BE2C (cell line): ENCODE results near the gene SLC9A8.

Source experiments
- DNase-seq: peaks from one replicate; pipeline ENCODE4 v3.0.0-alpha.2; 2020
- H3K27me3 ChIP-seq: fragments of 250-450 bp; sonication (Bioruptor Pico); 2 replicates; pipeline ENCODE4 v1.5.1; 2020; ENCODE audit warnings: mild to moderate bottlenecking
- H3K36me3 ChIP-seq: fragments of 250-450 bp; sonication (Bioruptor Pico); 2 replicates; pipeline ENCODE4 v1.5.1; 2020; ENCODE audit warnings: mild to moderate bottlenecking
- H3K4me1 ChIP-seq: fragments of 250-450 bp; sonication (Bioruptor Pico); 2 replicates; pipeline ENCODE4 v1.5.1; 2020
- H3K4me3 ChIP-seq: 2 replicates; pipeline ENCODE4 v1.5.1; 2011; ENCODE audit warnings: low read depth, low read length
- H3K9me3 ChIP-seq: fragments of 250-450 bp; sonication (Bioruptor Pico); 2 replicates; pipeline ENCODE4 v1.5.1; 2020
- CTCF ChIP-seq: IDR thresholded peaks from 2 replicates; pipeline ENCODE4 v1.5.1; 2012; ENCODE audit warnings: mild to moderate bottlenecking, low read depth, low read length

The SLC9A8 gene

GRCh38 chr20:49885558-49886332, 73.1 kb downstream of the SLC9A8 start:
- Histone ChIP-seq H3K36me3 (no peaks in the 10 kb centered on the region; the same call in 1 of the 2 replicates), H3K4me1 (no peaks in the 10 kb centered on the region), H3K27me3 (no peaks in the 10 kb centered on the region), H3K4me3 (no peak overlapping the region), H3K9me3 (no peaks in the 10 kb centered on the region)
- no peak for TF ChIP-seq CTCF
- no peak for DNase-seq

DNA sequence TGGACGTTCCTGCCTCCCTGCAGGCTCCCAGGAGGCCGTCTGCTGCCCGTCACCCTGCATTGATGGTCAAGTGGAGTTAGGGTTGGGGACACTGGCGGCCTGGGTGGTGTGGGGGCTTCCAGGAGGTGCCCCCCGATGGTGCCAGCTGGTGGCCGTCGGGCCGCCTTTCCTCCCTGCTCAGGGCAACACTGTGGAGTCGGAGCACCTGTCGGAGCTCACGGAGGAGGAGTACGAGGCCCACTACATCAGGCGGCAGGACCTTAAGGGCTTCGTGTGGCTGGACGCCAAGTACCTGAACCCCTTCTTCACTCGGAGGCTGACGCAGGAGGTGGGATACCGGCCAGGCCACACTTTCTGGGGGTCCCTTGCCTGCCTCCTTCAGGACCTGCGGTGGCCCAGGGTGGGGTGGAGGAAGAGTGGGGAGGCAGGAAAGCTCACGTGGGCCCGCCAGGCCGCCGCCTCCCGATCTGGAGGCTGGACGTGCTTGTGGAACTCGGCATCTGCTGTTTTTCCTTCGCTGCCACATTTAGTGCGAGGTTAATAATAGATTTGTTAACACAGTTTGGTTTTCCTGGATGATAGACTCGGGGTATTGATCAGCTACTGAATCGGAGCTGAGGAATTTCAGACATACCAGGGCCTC, 74.1 kb downstream of the SLC9A8 start:
- TF ChIP-seq CTCF, result no peak
- Histone ChIP-seq H3K4me3 (no peak overlapping the region), H3K36me3 (no peaks in the 10 kb centered on the region; the same call in 1 of the 2 replicates), H3K9me3 (no peaks in the 10 kb centered on the region), H3K27me3 (no peaks in the 10 kb centered on the region), H3K4me1 (no peaks in the 10 kb centered on the region)
- no peak for DNase-seq

- Histone ChIP-seq H3K36me3 (no peaks in the 10 kb centered on the region; the same call in 1 of the 2 replicates), H3K4me1 (no peaks in the 10 kb centered on the region), H3K9me3 (no peaks in the 10 kb centered on the region), H3K4me3 (no peak overlapping the region), H3K27me3 (no peaks in the 10 kb centered on the region)
- no peak for DNase-seq
- no peak for TF ChIP-seq CTCF
Observed at GRCh38 chr20:49887251-49888211, 74.9 kb downstream of the SLC9A8 start.

- Histone ChIP-seq H3K4me3 (no peak overlapping the region), H3K9me3 (no peaks in the 10 kb centered on the region), H3K36me3 (no peaks in the 10 kb centered on the region; the same call in 1 of the 2 replicates), H3K4me1 (no peaks in the 10 kb centered on the region), H3K27me3 (no peaks in the 10 kb centered on the region)
- peak; percentile 68 for DNase-seq
- peak; percentile 96 for TF ChIP-seq CTCF
Observed at GRCh38 chr20:49888212-49889000, 75.8 kb downstream of the SLC9A8 start.

DNA sequence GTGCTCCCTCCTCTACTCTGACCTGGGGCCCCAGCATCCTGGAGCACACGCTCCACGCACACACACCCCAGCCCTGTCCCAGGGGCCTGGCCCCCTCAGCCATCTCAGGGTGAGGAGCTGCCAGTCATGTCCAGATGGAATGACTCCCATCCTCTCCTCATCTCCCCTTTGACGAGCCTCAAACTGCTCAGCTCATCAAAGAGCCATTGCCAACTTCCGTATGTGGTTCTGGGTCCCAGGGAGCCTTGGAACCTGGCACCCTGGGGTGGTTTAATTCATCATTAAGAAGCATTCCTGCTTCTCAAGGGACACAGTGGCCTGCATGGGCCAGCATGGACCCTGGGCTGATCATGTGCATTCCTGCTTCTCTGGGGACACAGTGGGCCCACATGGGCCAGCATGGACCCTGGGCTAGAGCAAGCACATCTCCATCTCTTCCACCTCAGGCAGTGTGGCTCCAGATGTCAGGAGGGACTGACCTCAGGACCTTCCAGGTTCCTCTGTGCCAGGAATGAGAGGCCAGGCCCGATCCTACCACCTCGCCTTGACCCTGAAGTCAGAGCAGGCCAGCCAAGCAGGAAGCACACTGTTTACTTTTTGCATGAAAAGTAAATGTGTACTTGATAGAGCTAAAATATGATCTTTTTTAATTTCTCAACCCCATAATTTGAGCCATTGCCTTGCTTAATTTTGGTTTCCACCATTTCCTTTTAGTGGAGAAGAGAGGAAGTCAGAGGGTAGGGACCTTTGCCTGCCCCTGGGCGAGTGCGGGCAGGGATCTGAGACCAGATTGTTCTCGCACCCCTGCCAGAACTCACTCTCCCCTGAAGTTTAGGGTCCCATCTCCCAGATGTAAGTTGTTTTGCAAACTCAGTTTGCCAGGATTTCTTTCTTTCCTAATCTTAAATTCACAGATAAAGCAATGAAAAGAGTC, 76.6 kb downstream of the SLC9A8 start:
- Histone ChIP-seq H3K4me1 (no peaks in the 10 kb centered on the region), H3K36me3 (no peaks in the 10 kb centered on the region), H3K27me3 (no peaks in the 10 kb centered on the region), H3K4me3 (no peak overlapping the region), H3K9me3 (no peaks in the 10 kb centered on the region)
- no peak for TF ChIP-seq CTCF
- DNase-seq, result no peak
